T-helper 22 cell (primary cell): ENCODE data around the gene ZC3H18.

Source experiments
- DNase-seq: peaks from one replicate; pipeline ENCODE4 v3.0.0-alpha.2; 2020; ENCODE audit warnings: low read depth

ZC3H18 gene

DNA sequence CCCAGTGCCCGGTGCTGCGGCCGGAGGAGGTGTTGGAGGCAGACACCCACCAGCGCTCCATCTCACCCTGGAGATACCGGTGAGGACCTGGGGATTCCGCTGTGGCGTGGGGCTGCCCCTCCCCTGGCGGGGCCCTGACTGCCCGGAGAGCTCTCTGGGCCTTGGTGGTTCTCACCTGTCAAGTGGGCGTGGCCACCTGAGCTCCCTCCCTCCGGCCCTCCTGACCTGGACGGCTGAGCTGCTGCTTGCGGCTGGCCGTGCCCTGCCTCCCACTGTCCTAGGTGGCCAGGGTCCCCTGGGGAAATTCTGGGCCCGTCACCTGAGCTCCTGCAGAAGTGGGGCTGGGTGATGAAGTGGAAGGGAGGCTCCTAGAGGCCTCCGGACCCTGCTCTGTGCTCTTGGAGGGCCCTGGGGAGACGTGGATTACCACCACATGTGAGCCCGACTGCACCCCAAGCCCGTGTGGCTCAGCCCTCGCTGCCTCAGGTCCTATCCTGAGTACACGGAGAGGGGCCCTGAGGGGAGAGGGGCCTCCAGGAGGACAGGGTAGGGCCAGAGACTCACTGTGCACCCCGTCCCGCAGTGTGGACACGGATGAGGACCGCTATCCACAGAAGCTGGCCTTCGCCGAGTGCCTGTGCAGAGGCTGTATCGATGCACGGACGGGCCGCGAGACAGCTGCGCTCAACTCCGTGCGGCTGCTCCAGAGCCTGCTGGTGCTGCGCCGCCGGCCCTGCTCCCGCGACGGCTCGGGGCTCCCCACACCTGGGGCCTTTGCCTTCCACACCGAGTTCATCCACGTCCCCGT lies 69.2 kb downstream of the ZC3H18 start:
- DNase-seq = no peak

DNA sequence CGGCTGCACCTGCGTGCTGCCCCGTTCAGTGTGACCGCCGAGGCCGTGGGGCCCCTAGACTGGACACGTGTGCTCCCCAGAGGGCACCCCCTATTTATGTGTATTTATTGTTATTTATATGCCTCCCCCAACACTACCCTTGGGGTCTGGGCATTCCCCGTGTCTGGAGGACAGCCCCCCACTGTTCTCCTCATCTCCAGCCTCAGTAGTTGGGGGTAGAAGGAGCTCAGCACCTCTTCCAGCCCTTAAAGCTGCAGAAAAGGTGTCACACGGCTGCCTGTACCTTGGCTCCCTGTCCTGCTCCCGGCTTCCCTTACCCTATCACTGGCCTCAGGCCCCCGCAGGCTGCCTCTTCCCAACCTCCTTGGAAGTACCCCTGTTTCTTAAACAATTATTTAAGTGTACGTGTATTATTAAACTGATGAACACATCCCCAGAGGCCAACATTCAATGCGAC lies 69.9 kb downstream of the ZC3H18 start:
- no peak for DNase-seq

DNA sequence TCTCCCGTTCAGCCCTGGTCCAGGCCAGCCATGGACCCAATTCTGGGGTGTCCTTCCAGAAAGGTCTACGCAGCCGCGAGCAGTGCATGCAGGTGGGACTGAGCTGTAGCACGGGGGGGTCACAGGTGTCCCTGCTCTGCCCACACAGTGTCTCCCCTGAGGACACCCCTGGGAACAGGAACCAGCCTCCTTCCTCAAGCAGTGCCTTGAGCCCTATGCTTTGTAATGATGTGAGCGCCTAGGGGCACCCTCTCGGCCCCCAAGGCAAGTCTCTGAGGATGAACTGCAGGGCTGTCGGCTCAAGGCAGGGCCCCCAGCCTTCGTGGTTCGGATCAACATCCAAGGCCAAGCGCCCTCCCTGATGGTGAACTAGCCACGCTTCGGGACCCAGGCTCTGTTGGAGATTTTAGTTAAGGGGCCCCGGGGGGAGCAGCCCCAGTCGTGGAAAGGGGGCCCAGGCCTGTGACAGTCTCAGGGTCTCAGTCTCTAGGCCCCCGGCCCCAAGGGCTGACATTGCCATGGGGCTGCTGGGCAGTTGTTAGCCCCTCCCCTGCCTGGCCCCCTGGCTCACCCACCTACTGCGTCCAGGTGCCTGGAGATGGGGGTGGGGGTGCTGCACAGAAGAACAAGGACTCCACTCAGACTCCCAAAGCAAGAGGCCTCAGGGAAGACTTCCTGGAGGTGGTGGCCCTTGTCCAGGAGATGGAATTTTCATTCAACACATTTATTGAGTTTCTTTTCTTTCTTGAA lies 70.5 kb downstream of the ZC3H18 start:
- no peak for DNase-seq

DNA sequence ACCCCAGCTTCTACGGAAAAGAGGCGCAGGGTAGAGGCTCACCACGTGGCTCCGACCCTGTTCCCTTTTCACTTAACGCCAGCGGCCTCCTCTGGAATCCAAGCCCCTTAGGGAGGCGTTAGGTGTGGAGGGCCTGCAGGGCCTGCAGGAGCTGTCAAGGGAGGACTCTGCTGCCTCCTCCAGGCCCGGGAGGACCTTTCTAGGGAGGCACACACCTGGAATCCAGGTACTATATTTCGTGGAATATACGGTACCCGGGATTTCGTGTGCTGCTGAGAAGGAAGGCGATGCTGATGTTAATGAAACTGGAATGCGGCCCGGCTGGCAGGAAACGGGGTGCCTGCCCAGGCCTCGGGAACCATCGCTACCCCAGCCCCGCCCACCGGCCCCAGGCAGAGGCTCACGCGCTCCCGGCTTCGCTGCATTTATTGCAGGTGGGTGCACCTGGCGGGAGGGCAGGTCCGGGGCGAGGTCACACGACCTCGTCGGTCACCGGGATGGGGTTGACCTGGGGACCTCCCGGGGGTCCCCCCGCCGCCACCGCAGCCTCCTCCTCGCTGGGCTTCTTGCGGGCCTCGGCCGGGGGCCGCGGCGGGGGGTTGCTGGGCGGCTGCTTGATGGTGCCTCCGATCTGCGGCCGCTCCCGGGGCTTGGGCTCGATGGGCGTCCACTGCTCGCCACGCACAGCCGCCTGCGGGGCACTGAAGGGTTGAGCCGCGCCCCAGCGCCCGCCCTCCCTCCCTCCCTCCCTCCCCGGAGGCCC lies 72.9 kb downstream of the ZC3H18 start:
- no peak for DNase-seq

DNA sequence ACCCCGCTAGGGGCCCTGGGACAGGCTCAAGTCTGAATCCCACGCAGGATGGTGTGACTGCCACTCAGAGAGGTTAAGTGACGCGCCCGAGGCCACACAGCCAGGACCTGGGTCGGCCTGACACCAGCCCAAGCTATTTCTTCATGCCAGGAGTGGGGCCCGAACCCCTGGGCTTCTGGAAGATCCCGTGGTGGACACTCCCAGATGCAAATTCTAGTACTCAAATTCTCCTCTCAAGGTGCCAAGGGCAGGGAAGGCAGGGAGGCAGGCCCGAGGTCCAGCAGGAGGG lies 73.4 kb downstream of the ZC3H18 start:
- no peak for DNase-seq

DNA sequence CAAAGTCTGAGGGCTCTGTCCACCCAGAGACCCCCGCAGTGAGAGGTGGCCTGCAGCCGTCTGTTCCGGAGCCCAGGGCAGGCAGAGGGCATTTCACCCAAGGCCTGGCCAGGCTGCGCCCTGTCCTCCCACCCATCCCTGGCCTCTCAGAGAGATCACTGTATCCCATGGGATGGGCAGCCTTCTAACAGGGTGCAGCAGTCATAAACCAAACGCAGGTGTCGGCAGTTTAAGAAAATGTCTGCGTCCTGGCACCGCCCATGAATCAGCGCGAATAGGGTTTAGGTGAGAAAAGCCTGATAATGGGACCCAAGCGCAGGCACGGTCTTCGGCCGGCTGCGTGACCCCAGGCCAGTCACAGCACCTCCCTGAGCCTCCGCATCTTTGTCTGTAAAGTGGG lies 75.3 kb downstream of the ZC3H18 start:
- DNase-seq = no peak

DNA sequence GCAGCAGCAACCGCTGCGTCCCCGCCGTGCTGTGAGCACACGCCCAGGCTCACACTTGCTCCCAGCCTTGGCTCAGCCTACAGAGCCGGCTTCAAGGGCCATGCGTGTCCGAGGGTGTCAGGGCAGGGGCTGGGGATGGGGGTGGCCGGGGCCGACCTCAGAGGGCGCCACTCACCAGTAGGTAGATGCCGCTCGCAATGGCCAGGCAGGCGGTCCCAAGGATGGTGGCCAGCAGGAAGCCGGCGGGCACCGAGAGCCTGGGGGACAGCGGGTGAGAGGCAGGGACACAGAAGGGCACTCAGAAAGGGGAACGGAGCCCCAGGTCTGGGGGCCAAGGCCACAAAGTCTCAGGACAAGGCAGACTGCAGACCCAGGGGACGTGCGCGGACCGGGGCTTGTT lies 75.7 kb downstream of the ZC3H18 start:
- no peak for DNase-seq

DNA sequence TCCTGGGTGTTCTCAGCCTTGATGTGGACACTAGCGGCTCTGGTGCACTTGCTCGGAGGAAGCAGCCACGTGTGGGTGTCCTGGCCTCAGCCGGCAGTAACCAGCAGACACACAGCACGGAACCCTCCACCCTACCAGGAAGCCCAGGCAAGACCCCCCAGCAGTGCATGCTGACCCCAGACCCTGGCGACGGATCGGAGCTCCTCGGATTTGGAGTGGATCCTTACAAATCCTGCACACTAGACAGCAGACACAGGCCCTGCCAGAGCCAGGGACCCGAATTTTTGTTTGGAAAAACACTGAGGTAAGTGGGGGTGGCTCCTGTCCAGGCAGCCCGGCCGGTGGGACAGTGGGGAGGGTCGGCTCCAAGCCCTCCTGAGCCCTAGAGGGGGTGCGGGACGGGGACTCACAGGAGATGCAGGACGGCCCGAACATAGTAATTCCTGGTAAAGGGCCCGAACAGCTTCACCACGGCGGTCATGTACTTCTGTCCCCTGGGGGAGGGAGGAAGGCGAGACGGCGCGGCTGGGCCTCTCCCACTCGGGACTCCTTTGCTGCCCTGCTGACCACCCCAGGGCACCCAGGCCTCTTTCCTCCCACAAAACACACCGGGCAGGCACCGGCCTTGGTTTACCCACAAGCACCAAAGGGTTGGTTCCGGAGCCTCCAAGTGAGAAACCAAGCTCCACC lies 76.3 kb downstream of the ZC3H18 start:
- no peak for DNase-seq

DNA sequence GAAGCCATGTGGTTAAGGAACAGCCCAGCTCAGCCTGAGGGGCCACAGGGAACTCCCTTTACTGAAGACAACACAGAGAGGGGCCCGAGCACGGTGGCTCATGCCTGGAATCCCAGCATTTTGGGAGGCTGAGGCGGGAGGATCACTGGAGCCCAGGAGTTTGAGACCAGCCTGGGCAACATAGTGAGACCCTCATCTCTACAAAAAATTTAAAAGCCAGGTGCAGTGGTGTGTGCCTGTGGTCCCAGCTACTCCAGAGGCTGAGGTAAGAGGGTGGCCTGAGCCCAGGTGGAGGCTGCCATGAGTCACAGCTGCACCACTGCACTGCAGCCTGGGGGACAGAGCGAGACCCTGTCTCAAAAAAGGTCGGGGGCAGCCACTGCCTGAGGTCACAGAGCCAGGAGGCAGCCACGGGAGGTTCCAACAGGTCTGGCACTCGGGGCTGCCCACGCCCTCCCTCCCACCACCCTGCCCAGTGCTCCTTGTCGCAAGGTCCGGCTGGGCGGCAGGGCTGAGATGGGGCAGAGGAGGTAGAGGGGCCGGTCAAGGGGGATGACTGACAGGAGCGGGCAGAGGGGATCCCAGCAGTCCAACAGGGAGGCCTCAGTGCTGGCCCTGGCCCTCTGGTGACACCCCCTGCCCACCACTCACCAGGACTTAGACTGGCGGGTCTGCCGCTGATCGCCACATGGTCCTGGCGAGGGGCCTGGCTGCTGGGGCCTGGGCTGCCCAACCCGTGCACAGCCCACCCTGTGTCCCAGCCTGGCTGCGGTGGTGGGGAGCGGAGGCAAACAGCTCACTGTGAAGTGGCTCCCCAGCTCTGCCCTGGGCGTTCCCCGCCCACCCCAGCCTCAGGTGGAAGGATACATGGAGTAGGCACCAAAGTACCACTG lies 77.2 kb downstream of the ZC3H18 start:
- no peak for DNase-seq

DNA sequence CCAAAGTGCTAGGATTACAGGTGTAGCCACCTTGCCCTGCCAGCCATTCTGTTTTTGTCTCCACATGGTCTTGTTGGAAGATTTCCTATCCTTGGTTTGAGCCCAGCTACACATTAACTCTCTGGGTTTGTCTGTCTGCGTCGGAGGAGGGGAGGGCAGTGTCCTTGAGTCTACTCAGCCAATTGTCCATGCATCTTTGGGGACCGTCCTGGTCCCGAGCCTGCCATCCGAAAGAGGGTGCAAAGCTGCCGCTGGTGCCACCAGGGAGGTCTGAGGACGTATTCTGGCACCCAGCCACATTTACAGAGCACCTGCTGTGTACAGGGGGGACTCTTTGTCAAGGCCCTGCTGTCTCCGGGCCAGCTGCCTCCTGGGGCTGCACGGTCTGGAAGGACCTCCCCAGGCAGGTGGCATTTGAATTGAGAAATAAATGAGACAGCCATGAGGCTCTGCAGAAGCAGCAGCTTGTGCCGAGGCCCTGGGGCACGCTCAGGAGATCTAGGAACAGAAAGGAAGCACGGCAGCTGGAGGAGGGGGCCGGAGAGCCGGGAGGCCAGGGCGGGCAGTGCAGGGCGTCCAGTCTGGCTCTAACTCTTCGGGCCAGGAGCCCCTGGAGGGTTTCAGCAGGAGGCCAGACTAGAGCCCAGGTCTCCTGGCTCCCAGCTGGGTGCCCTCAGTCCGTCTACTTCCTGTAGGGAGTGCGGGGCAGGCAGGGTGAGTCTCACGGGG lies 79.2 kb downstream of the ZC3H18 start:
- DNase-seq = no peak

DNA sequence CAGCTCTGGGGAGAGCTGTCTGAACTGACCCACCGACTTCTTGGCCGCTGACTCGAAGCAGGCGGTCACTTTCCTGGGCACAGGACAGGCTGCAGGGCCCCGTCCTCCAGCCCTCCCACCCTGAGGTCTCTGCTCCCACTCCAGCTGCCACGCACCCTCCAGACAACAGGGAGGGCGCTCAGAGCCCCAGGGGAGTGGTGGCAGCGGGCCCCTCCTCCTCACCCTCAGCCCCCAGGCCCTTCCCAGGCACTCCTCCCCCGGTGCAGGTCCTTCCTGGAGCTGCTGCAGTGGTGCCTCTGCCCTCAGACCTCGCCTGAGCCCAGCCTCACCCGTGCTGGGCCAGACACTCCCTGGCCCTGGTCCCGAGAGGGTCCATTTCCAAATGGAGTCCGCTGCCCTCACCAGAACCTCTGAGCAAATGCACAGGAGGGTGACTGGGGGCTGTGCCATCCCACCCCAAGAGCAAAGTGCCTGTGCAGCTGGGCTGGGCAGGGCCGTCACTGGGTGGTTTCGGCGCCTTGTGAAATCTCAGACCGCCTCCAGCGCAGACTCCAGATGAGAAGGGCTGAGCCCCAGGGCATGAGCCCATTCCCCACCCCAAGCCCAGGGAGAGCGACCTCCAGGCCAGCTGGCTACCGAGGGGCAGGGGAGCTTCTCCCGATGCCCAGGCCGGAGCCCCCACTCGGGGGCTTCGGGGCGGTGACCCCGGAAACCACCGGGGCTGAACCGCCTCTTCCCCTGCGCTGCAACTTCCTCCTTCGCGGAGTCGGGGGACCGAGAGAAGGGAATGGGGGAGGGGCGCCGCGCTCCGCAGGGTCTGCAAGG lies 79.9 kb downstream of the ZC3H18 start:
- DNase-seq = no peak

DNA sequence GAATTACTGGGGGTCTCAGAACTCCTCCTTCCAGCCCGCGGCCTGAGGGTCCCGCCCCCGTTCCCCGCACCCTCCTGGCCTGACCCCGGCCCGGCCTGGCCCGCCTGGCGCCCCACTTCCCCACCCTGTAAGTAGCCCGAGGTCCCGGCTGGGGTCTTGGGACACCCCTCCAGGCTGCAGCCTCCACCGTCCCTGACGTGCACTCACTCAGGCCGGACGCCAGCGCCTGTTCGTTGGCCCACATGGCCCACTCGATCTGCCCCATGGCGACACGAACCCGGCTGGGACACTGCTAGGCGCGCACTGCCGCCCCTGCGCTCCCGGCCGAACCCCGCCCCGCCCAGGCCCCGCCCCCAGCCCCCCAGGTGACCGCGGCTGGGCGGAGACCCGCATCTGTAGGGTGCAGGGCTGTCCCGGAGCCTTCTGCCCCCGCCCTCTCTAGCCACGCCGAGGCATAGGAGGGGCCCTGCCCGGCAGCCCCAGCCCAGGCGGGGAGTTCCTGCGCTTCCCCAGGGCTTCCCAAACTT lies 80.6 kb downstream of the ZC3H18 start, which contains the start of gene CYBA:
TSS of gene CYBA (minus strand) at position 305 of the 527 bp plus-strand sequence. CDS start at position 265, 40 bp downstream.
- DNase-seq = peak; percentile 72

DNA sequence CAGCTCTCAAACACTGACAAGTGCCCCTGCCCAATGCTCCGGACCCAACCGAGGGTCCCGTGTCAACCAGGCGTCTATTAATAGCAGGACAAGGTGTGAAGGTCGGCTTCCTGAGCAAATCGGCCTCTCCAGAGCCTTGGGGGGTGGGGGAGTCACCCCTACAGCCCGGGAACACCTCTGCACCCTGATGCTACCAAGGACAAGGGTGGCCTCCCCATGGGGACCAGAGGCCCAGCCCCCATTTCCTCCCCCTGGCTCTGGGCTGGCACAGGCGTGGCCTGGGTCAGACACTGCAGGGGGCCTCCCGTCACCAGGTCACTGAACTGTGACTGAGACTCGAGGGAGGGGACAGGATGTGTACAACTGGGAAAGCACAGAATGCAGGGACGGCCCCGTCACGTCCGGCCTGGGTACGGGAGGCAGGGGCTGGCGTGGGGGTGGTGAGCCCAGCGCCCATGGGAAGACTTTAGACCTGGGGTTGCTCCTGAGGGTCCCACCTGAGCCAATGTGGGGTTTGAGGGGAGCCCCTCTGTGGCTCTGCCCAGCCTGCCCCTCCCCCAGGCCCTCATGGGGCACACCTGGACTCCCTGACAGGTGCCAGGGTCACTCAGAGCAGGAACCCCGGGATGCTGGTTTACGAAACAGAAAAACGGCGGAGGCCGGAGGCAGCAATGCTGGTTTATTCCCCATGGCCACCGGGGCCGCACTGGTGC lies 81.2 kb downstream of the ZC3H18 start:
- peak; percentile 66 for DNase-seq

DNA sequence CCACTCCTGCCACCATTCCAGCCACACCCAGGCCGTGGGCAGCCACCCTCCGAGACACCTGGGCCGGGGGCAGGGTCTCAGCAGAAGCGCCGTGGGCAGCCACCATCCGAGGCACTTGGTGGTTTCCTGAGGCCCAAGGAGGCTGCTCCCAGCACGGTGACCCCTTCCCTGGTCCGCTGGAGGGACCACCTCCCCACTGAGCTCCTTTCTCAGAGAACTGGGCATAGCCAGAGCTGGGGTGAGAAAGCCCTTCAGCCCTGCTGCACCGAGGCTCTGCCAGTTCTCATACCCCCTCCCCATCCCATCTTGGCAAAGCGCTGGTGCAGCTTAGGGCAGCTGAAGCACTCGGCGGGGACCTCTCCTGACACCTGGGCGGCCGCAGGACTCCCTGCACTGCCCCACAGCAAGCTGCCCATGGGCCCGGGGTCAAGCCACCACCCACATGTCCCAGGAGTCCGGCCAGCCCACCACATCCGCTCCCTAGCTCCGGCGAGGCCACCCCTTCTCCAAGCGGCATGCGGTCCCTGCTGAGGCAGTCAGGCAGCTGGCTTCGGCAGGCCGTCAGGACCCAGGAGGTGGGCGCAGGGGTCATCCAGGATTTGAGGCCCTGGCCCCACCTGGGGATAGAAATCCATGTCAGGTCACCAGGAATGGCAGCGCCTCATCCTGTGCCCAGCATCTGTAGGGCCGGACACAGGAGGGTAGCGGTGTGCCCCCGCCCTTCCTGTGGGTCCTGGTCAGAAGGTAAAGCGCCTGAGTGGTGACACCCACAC lies 82.0 kb downstream of the ZC3H18 start:
- DNase-seq = no peak

DNA sequence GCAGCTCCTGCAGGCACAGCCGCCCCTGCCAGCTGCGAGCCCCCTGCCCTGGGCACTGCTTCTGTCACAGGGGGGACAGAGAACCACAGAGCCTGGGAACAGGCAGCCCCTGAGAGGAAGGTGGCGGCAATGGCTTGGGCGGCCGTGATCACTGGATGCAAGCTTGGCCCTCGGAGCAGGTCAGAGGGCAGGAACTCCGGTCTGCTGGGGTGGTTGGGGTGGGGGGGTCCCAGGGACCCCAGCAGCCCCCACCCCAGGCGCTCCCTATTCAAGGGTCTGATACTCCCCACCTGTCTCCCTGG lies 82.5 kb downstream of the ZC3H18 start:
- DNase-seq = no peak

DNA sequence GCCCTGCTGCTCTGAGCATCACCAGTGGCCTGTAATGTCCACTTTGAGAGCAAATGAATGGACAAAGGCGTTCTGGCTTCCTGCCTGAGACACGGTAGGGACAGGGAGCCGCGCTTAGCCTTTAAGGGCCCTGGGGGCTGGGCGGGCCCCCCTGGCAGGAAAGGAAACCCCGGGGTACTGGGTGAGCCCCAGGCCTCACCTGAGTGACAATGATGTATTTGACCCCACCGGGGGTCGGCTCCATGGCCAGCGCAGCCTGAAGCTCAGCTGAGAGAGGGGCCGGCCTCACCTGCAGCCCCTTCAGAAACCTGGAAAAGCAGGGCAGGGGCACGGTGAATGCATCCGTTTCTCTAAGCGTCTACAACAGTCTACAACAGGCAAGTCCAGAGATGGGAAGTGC lies 82.9 kb downstream of the ZC3H18 start:
- DNase-seq = no peak

DNA sequence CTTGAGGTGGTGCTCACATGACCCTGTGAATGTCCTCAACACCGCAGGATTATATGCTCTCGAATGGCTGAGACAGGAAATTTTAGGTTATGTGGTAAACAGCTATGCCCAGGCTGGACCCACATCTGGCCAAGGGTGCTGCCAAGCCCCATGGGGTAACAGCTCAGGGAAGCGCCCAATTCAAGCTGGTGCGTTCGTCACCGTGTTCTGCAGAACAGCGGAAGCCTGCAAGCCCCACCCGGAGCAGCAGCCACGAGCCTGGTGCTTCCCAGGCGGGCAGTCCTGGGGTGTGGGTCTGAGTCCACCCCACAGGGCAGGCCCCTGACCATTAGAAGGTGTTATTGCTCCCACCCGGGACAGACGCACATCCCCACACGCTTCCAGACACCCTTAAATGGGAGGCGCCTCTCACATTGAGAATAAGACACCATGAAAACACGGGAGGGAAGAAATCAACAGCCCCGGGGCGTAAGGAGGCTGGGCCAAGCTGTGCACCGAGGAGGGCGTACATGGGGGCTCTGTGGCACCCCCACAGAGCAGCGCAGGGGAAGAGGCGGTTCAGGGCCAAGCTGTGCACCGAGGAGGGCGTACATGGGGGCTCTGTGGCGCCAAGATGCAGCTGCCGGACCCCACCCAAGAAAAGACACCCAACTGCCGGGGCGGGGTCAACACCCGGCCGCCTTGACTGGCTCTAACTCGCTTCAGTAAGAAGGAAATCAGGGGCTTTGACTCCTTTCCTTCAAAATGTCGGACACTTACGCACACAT lies 83.6 kb downstream of the ZC3H18 start:
- no peak for DNase-seq
